ENCODE data around the gene PCAT7.

PCAT7 gene

DNA sequence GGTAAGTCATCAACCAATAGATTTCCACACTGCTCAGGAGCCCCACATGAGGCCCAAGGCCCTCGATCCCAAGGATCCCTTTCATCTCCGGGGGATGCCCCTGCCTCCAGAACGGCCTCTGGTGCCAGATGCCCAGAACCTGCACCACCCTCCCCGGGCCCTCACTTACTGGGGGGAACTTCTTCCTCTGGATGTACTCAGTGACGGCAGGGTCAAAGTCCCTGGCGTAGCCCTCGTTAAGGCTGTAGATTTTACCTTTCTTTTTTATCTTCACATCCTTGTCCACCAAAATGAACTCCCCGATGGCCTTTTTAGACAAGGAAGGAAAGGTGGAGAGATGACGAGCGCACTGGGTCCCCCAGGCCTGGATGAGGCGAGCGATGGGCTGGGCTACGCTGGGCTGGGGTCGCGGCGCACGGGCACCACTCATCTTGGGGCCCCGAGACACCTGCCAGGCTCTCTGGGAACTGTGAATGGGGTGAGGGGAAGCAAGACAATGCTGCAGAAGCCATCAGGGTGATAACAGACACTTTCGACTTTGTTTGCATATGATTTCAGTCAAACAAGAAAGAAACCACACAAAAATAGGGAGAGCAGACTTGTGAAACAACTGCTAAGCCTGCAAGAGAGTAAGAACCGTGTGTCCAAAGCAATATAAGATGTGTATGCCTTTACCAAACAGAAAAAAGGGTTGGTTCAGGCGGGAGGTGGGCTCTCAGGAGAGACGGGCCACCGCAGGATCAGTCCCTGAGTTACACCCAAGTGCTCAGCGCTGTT lies 52.0 kb downstream of the PCAT7 start:
- TF ChIP-seq, protein P1, sequence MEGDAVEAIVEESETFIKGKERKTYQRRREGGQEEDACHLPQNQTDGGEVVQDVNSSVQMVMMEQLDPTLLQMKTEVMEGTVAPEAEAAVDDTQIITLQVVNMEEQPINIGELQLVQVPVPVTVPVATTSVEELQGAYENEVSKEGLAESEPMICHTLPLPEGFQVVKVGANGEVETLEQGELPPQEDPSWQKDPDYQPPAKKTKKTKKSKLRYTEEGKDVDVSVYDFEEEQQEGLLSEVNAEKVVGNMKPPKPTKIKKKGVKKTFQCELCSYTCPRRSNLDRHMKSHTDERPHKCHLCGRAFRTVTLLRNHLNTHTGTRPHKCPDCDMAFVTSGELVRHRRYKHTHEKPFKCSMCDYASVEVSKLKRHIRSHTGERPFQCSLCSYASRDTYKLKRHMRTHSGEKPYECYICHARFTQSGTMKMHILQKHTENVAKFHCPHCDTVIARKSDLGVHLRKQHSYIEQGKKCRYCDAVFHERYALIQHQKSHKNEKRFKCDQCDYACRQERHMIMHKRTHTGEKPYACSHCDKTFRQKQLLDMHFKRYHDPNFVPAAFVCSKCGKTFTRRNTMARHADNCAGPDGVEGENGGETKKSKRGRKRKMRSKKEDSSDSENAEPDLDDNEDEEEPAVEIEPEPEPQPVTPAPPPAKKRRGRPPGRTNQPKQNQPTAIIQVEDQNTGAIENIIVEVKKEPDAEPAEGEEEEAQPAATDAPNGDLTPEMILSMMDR (IDR thresholded peaks at IDR 0.05; ENCODE audit: extremely low read depth, missing control alignments), result no peak
- DNase-seq (ENCODE audit: low spot score), result no peak

DNA sequence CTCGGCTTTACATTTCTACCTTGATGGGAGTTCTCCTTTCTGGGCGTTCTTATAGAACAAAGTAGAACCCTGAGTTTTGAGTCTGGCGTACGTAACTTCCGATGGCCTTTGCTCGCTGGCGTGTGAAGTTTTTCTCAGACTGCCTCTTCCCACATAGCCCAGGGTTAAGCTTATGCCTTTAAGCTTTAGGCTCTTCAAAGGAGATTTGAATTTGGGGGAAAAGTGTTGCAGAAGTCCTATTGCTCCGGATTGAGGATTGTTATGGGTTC lies 52.5 kb downstream of the PCAT7 start:
- DNase-seq (ENCODE audit: low spot score), result no peak
- TF ChIP-seq, protein P1 (IDR thresholded peaks at IDR 0.05; ENCODE audit: extremely low read depth, missing control alignments), result no peak

DNA sequence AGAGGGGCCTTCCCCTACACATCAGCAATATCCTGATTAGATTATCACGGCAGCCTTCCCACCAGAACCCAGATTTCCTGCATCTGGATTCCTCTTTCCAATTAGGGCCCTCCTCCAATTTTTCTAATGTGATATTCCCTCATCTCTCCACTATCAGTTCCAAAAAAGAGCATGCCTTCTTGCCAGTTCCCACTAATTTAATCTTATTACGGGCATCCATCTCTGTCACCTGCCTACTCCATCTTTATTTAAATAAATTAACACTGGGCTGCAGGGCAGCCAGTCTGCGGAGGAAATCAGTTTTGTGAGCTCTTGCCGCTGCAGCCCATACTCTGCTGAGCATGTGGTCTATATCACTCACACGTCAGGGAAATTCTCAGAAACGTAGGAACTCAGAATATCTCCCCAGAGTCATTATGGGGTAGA lies 55.3 kb downstream of the PCAT7 start:
- DNase-seq (ENCODE audit: low spot score), result no peak
- TF ChIP-seq, protein P1 (IDR thresholded peaks at IDR 0.05; ENCODE audit: extremely low read depth, missing control alignments), result no peak

DNA sequence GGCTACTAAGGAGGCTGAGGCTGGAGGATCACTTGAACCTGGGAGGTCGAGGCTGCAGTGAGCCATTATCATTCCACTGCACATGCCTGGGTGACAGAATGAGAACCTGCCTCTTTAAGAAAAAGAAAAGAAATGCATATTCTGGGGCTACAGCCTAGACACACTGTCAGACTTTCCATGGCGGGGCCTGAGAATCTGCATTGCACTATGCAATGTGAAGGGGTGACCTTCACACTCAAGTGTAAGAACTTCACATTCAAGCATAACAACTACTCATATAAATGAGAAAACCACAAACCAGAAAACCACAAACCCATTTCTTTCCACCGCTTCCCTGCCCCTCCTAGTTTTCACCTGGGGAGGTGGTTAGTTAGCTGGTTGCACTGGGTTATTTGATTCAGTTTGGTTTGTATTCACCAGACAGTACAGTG lies 56.8 kb downstream of the PCAT7 start:
- TF ChIP-seq, protein P1 (IDR thresholded peaks at IDR 0.05; ENCODE audit: extremely low read depth, missing control alignments), result no peak
- no peak for DNase-seq (ENCODE audit: low spot score)

DNA sequence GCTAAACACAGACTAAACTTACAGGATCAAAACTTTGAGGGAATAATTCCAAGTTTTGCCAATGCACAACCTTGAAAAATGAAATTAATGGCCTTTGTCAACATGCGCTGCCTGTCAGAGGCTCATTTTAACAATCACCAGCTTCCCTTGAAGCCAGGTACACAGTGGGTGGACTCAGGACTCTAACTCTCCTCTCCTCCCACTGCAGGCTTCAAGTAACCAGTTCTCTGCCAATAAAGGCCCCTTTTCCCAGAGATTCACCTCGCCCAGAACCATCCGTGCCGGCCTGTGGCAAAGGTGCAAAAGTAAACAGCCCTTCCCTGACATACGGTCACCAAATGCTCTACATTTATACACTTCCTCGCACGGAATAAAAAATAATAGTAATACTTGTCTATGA lies 57.2 kb downstream of the PCAT7 start:
- DNase-seq (ENCODE audit: low spot score), result no peak
- TF ChIP-seq, protein P1 (IDR thresholded peaks at IDR 0.05; ENCODE audit: extremely low read depth, missing control alignments), result no peak

DNA sequence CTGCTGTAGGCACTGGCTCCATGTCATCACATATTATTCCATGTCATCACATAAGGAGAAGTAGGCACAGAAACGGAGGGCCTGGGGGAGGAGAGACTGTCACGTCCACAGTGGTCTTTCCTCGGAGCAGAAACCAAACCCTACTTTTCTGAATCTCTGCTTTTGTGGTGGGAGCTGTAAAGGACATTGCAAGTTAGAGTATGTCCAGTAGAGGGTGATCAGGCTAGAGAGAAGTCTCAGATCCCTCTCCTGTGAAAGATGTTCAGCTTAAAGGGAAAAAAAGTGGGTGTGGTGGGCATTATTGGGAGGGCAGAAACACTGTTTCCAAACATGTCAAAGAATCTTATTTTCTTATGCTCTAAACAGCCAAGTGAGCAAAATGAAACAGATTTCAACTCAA lies 58.1 kb downstream of the PCAT7 start:
- TF ChIP-seq, protein P1 (IDR thresholded peaks at IDR 0.05; ENCODE audit: extremely low read depth, missing control alignments), result no peak
- DNase-seq (ENCODE audit: low spot score), result no peak

DNA sequence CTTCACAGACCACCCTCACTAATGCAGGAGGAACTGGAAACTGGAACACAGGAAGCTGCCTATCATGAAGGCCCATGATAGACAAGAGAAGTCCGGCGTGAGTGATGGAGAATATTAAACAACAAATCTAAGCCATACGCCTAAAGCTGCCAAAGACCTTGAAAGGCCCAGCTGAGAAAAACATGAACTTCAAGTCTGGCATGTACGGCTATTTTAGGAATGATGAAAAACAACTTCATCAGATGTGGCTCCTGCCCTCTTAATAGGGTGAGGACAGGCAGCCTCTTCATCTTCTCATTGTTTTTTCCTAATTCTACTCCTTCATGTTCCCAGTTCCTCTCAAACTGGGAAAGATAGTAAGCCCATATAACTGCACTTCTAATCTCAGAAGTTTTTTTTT lies 64.1 kb downstream of the PCAT7 start:
- no peak for DNase-seq (ENCODE audit: low spot score)
- TF ChIP-seq, protein P1 (IDR thresholded peaks at IDR 0.05; ENCODE audit: extremely low read depth, missing control alignments), result no peak

All from GM20000 (cell line).